HL-60/S4 treated with phorbol 12-myristate 13-acetate at 8.2 ng/mL for 4 days and 3 days (cell line): ENCODE data around the gene FAM20C.

ENCODE experiments used
- in situ Hi-C: fragments of 300-500 bp; cut with MboI; formaldehyde crosslinking; loops from 2 replicates; pipeline ENCODE4 v1.15.0; 2022; ENCODE audit warnings: low sequenced_read_pairs

The FAM20C gene

GRCh38 chr7:300048-300447, 107.7 kb downstream of the FAM20C start:
- in situ Hi-C loops, result no loop called here

GRCh38 chr7:300546-301290, 108.3 kb downstream of the FAM20C start:
- in situ Hi-C loops, result no loop called here

- in situ Hi-C loops, result no loop called here
Observed at GRCh38 chr7:301291-302053, 109.1 kb downstream of the FAM20C start.

DNA sequence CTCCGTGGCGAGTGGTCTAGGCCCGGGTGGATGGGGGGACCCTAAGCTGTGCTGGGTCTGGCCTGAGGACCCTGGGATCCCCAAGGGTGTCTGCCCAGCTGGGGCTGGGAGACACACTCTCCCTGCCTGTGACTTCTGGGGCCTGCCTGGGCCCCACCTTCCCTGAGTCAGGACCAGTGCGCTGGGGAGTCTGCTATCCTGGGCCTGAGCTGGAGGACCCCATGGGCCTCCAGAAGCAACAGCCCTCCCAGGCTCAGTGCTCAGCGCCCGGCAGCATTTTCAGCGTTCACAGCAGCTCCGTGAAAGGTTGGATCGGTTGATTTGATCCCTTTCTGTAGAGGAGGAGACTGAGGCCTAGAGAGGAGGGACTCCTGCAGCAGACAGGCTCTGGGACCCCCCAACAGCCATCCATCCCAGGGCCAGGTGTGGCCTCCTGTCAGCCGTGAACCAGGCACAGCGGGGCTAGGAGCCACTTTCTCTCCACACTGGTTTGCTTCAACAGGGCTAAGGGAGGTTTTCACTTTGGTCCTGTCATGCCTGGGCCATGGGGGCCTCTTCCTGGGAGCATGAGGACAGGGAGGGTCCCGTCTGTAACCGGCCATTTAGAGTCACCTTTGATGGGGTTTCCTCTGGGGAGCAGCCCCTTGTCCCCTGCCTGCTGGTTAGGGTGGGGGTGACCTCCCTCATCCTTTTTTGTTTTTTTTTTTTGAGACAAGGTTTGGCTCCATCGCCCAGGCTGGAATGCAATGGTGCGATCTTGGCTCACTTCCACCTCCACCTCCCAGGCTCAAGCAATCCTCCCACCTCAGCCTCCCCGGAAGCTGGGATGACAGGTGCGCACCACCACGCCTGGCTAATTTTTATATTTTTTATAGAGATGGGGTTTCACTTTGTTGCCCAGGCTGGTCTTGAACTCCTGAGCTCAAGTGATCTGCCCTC, 110.0 kb downstream of the FAM20C start:
- in situ Hi-C loops, result no loop called here

- in situ Hi-C loops, result no loop called here
Observed at GRCh38 chr7:303425-303824, 111.1 kb downstream of the FAM20C start.

- in situ Hi-C loops, result no loop called here
Observed at GRCh38 chr7:303884-304573, 111.7 kb downstream of the FAM20C start.

- in situ Hi-C loops, result no loop called here
Observed at GRCh38 chr7:304574-305409, 112.4 kb downstream of the FAM20C start.

GRCh38 chr7:305410-306151, 113.2 kb downstream of the FAM20C start:
- in situ Hi-C loops, result no loop called here

- in situ Hi-C loops, result no loop called here
Observed at GRCh38 chr7:307970-308369, 115.6 kb downstream of the FAM20C start.

GRCh38 chr7:309586-310228, 117.3 kb downstream of the FAM20C start:
- in situ Hi-C loops, result loop anchor here (10.0 kb wide), 1 partner anchor 465 kb away; no protein-coding TSS in a partner anchor
